ENCODE results near the gene PNMA1. TPM values are rescaled to one million over a fixed set of nuclear protein-coding genes. Genes with fewer than 3 reads are reported as not detected.
A peak's percentile ranks its signal among the peaks of the same experiment; 100 is the strongest.

PNMA1 gene
- total and polyA plus RNA-seq, 12 donors = 14.4 to 74.6 (median 31.9) TPM

- intact Hi-C loops (cut with DNase I) = no loop called here
These were observed 4.5 kb upstream of the PNMA1 start for GRCh38 chr14:73718418-73719251.

GRCh38 chr14:73717711-73718417, 3.7 kb upstream of the PNMA1 start:
- Histone ChIP-seq H3K27me3 (no peaks in the 10 kb centered on the region), H3K27ac (peak overlapping the region; percentile 13 to 80 (median 71)), H3K9me3 (replicated peaks in 1 of 3) (no peaks in the 10 kb centered on the region), H3K36me3 (replicated peaks in 1 of 2) (peaks cover 0 to 57% of the 10 kb centered on the region in 2 donors), H3K4me3 (no peak overlapping the region), H3K4me1 (replicated peaks in 1 of 2) (peaks cover 9 to 28% of the 10 kb centered on the region in 2 donors)
- WGBS, 4 donors = 47 to 61% (median 56%) methylated on average over 8 to 20 of the region's 20 CpGs
- TF ChIP-seq POLR2A (IDR thresholded peaks at IDR 0.05) = peak in 1 of 2 donors; percentile 15
- no peak for TF ChIP-seq CTCF (IDR thresholded peaks at IDR 0.05)
- DNase-seq = peak in 5 of 7 donors; percentile 59 to 84 (median 71)
- intact Hi-C loops (cut with DNase I) = no loop called here

More at GRCh38 chr14:73718418-73719251, 4.5 kb upstream of the PNMA1 start:
- 52 to 79% (median 62%) methylated on average over 34 to 55 of the region's 55 CpGs for WGBS, 4 donors
- no peak overlapping the region for H3K4me3 ChIP-seq
- H3K27ac ChIP-seq = peak overlapping the region; percentile 13 to 80 (median 71)
- TF ChIP-seq POLR2A (IDR thresholded peaks at IDR 0.05) (peak; percentile 20 to 33), CTCF (IDR thresholded peaks at IDR 0.05) (no peak)
- H3K4me1 ChIP-seq (replicated peaks in 1 of 2) = peaks cover 4 to 33% of the 10 kb centered on the region in 2 donors
- DNase-seq = peak in 4 of 7 donors; percentile 69 to 91 (median 75)
- H3K9me3 ChIP-seq (replicated peaks in 1 of 3) = no peaks in the 10 kb centered on the region
- H3K27me3 ChIP-seq = no peaks in the 10 kb centered on the region
- H3K36me3 ChIP-seq (replicated peaks in 1 of 2) = peaks cover 0 to 65% of the 10 kb centered on the region in 2 donors

GRCh38 chr14:73717266-73717665, 3.1 kb upstream of the PNMA1 start:
- no peak overlapping the region for H3K4me3 ChIP-seq
- H3K4me1 ChIP-seq (replicated peaks in 1 of 2) = peaks cover 15 to 32% of the 10 kb centered on the region in 2 donors
- 71 to 84% (median 81%) methylated on average over 3 of the region's 3 CpGs for WGBS, 4 donors
- no peaks in the 10 kb centered on the region for H3K9me3 ChIP-seq (replicated peaks in 1 of 3)
- H3K27ac ChIP-seq = peak overlapping the region in 2 of 5 donors; percentile 17 to 80
- intact Hi-C loops (cut with DNase I) = no loop called here
- DNase-seq = no peak
- TF ChIP-seq CTCF (IDR thresholded peaks at IDR 0.05) (no peak), POLR2A (IDR thresholded peaks at IDR 0.05) (no peak)
- peaks cover 0 to 51% of the 10 kb centered on the region in 2 donors for H3K36me3 ChIP-seq (replicated peaks in 1 of 2)
- no peaks in the 10 kb centered on the region for H3K27me3 ChIP-seq

- Histone ChIP-seq H3K27me3 (no peaks in the 10 kb centered on the region), H3K36me3 (replicated peaks in 1 of 2) (peaks cover 0 to 36% of the 10 kb centered on the region in 2 donors), H3K9me3 (replicated peaks in 1 of 3) (no peaks in the 10 kb centered on the region), H3K4me3 (no peak overlapping the region), H3K4me1 (replicated peaks in 1 of 2) (peaks cover 19 to 38% of the 10 kb centered on the region in 2 donors), H3K27ac (no peak overlapping the region)
- DNase-seq = no peak
- intact Hi-C loops (cut with DNase I) = no loop called here
- TF ChIP-seq CTCF (IDR thresholded peaks at IDR 0.05) = no peak
- TF ChIP-seq POLR2A (IDR thresholded peaks at IDR 0.05) = no peak
- 92 to 95% (median 94%) methylated on average over 4 of the region's 4 CpGs for WGBS, 4 donors
These were observed 1.5 kb upstream of the PNMA1 start for GRCh38 chr14:73715707-73716106.
